ENCODE results near the gene NPTX1. TPM values are rescaled to one million over a fixed set of nuclear protein-coding genes. Genes with fewer than 3 reads are reported as not detected.

The NPTX1 gene
- total and polyA plus RNA-seq, 9 donors: 0.02 to 19.8 (median 0.33) TPM; not detected in 1

GRCh38 chr17:80443916-80444643 lies 32.3 kb downstream of the NPTX1 start:
- intact Hi-C loops (cut with DNase I): no loop called here
- H3K27me3 ChIP-seq: no peaks in the 10 kb centered on the region
- no peaks in the 10 kb centered on the region for H3K9me3 ChIP-seq
- TF ChIP-seq CTCF (IDR thresholded peaks at IDR 0.05): no peak
- no peak for TF ChIP-seq EP300 (IDR thresholded peaks at IDR 0.05)
- TF ChIP-seq POLR2A (IDR thresholded peaks at IDR 0.05): no peak
- no peak overlapping the region for H3K27ac ChIP-seq
- no peaks in the 10 kb centered on the region for H3K36me3 ChIP-seq
- DNase-seq: no peak
- WGBS, 3 donors: 37 to 61% (median 53%) methylated on average over 21 to 31 of the region's 31 CpGs
- H3K4me3 ChIP-seq: no peak overlapping the region
- H3K4me1 ChIP-seq (ENCODE audit: insufficient read depth): no peaks in the 10 kb centered on the region

DNA sequence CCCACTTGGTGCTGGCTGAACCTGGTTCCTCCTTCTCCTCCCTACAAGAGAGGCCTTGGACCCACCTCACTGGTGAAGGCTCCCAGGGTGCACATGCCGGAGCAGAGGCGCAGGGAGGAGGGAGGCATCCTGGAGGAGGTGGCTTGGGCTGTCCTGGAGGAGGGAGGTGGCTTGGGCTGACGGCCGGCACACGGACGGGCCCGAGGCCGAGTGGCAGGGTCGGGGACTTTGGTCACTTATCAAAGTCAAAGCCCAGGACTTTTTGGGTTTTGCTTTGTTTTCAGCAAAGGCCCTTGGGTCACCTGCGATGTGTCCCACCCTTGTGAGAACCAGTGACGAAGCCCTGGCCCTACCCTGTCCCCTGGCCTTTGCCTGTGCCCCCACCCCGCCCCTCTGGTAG lies 32.9 kb downstream of the NPTX1 start:
- Histone ChIP-seq H3K9me3 (no peaks in the 10 kb centered on the region), H3K4me3 (no peak overlapping the region), H3K27ac (no peak overlapping the region), H3K36me3 (no peaks in the 10 kb centered on the region), H3K27me3 (no peaks in the 10 kb centered on the region), H3K4me1 (ENCODE audit: insufficient read depth) (no peaks in the 10 kb centered on the region)
- no peak for DNase-seq
- WGBS, 3 donors: 48 to 63% (median 60%) methylated on average over 11 to 12 of the region's 12 CpGs
- TF ChIP-seq POLR2A (IDR thresholded peaks at IDR 0.05) (no peak), EP300 (IDR thresholded peaks at IDR 0.05) (no peak), CTCF (IDR thresholded peaks at IDR 0.05) (no peak)
- intact Hi-C loops (cut with DNase I): no loop called here

DNA sequence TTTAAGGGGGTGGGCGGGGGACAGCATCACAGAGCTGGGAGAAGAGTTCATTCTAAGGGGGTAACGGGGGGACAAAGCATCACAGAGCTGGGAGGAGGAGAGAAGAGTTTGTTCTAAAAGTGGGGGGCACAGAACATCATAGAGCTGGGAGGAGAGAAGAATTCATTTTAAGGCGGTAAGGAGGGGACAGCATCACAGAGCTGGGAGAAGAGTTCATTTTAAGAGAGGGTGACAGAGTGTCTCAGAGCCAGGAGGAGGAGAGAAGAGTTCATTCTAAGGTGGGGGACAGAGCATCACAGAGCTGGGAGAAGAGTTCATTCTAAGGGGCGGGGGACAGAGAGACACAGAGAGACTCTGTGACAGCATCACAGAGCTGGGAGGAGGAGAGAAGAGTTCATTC lies 33.6 kb downstream of the NPTX1 start:
- 87 to 96% (median 92%) methylated on average over 3 to 4 of the region's 4 CpGs for WGBS, 3 donors
- no peaks in the 10 kb centered on the region for H3K9me3 ChIP-seq
- H3K4me3 ChIP-seq: no peak overlapping the region
- no peaks in the 10 kb centered on the region for H3K4me1 ChIP-seq (ENCODE audit: insufficient read depth)
- intact Hi-C loops (cut with DNase I): no loop called here
- DNase-seq: no peak
- TF ChIP-seq EP300 (IDR thresholded peaks at IDR 0.05) (no peak), POLR2A (IDR thresholded peaks at IDR 0.05) (no peak), CTCF (IDR thresholded peaks at IDR 0.05) (no peak)
- no peak overlapping the region for H3K27ac ChIP-seq
- H3K27me3 ChIP-seq: no peaks in the 10 kb centered on the region
- H3K36me3 ChIP-seq: no peaks in the 10 kb centered on the region

- Histone ChIP-seq H3K27ac (no peak overlapping the region), H3K4me1 (ENCODE audit: insufficient read depth) (no peaks in the 10 kb centered on the region), H3K36me3 (no peaks in the 10 kb centered on the region), H3K4me3 (no peak overlapping the region), H3K27me3 (no peaks in the 10 kb centered on the region), H3K9me3 (no peaks in the 10 kb centered on the region)
- intact Hi-C loops (cut with DNase I): no loop called here
- TF ChIP-seq EP300 (IDR thresholded peaks at IDR 0.05) (no peak), CTCF (IDR thresholded peaks at IDR 0.05) (no peak), POLR2A (IDR thresholded peaks at IDR 0.05) (no peak)
- WGBS, 3 donors: 82 to 90% (median 86%) methylated on average over 12 of the region's 12 CpGs
- DNase-seq: no peak
Measured at GRCh38 chr17:80442323-80442659, 34.1 kb downstream of the NPTX1 start.
